Measurements from ENCODE around the gene C4BPB.
"Not testable (repeated sequence)": the region's sequence is repeated elsewhere in the genome, so short reads cannot be mapped to it uniquely, and the experiment has no call there.

Gene C4BPB, protein sequence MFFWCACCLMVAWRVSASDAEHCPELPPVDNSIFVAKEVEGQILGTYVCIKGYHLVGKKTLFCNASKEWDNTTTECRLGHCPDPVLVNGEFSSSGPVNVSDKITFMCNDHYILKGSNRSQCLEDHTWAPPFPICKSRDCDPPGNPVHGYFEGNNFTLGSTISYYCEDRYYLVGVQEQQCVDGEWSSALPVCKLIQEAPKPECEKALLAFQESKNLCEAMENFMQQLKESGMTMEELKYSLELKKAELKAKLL

DNA sequence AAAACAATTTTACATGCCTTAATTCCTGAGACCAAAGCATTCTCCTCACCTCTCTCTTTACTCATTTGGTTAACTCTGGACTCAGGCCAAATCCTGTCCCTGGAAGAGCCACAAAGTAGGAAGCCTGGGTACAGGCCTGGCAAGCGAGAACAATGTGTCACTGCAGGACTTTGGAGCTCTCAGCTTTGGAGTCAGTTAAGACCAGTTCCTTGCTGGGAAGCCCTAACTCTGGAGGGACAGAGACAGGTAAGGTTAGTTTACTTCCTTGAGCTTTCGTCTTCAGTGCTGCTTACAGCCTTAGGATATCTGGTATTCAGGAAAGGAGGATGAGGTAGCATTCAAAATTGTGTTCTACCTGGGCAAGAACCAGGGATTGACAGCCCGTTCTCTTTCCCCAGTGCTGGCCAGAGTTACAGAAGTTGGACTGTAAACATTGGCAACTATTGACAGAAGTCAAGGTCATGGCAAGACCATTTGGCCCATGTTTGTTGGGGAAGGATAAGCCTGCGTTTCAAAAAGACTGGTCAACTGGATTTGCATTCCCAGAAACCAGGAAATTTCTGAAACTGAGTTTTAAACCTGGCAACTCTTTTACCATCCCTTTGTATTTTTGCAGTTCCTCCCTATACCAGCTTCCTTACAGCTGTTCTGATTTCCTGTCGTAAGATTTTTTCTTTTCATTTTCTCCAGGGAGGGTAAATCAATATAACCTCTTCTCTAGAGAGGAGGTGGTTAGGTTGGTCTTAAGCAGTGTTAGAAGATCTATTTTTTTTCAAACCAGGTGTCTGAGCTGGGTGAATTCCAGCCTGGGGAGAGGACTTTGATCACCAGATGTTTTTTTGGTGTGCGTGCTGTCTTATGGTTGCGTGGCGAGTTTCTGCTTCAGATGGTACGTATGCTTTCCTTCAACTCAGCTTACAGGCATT is at the start of gene C4BPB:
TSS of gene C4BPB (plus strand) at position 160 of the 926 bp plus-strand sequence. CDS start at position 832, 672 bp downstream.
- DNase-seq = no peak

DNA sequence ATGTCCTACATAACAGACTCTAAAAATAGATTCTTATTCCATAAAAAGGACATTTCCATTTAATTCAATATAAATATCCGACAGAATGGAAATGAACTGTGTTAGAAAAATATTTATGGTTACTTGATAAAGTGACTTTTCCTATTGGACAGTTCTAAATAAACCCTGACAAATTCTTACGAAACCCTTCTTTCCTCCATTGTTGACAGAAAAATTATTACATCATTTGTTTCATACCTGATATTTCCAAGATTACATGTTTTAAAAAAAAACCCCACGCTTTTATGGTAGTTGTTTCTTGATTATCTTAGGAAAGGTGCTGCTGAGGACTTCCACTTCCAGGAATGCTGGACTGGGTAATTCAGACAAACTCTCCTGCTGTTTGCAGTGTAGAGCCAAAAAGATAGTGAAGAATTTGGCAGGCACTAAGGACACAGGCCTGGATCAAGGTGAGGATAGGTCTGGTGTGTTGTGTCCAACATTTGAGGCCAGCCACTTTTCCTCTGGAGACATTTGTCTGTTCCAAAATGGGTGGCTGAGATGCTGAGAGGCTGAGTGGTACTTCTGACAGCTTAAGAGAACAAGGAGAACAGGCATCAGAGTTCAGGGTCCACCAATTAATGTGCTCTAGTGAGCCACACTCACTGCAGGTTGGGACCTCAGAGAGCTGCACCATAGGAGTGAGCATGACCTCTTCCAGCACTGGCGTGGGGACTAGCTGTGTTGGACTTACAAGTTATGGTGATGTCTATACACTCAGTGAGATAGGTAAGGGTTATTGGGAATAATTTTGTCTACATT is 49.1 kb upstream of the C4BPB start:
- no peak for DNase-seq

DNA sequence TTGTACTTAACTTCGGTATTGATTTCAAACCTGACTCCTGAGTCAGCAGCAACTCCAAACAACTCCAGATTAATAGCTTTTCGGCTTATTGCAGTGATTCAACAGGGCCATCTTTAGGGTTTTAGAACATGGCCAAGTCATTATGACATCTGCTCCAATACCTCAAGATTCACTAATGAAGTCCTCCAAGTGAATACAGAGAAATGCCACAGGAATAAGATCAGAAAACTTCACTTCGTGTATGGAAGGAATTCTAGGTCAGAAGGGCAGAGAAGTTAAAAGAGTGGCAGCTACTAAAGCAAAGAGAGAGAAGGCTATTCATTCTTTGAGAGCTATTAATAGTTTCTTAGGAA is 48.5 kb upstream of the C4BPB start:
- DNase-seq = no peak

DNA sequence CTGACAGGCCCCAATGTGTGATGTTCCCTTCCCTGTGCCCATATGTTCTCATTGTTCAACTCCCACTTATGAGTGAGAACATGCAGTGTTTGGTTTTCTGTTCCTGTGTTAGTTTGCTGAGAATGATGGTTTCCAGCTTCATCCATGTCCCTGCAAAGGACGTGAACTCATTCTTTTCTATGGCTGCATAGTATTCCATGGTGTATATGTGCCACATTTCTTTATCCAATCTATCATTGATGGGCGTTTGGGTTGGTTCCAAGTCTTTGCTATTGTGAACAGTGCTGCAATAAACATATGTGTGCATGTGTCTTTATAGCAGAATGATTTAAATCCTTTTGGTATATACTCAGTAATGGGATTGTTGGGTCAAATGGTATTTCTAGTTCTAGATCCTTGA is 47.3 kb upstream of the C4BPB start:
- not testable (repeated sequence) for DNase-seq

DNA sequence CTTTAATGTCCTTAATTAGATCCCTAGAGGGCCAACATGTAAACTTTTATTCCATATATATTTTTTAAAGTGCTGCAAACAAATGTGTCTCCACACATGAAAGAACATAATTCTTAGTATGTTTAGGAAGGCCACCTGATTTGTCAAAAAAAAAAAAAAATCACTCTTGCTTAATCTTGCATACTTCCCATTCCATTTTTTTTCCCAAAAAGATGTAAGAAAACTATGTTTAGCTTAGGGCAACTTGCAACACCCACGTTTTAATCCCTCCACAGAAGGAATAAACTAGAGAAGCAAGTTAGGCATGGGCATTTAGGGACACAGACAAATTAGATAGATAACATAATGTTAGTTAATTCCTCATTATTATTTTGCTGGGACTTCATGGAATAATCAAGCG is 43.2 kb upstream of the C4BPB start:
- no peak for DNase-seq

DNA sequence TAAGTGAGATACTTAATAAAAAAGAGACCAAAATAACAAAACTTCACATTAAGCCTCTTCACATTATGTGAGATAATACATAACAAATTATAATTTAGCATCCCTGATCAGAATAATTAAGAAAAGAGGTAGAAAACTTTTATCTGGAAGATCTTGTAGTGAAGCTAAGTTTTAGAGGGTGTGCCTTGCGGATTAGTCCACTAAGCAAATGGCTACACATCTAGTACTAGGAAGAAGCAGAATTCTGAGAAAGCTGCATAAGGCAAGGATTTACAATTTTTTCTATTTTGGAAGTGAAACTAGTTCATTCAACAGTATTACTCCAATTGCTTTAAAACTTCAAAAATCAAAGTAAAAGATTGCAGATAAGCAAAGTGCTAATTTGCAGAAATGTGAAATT is 41.2 kb upstream of the C4BPB start:
- DNase-seq = no peak

DNA sequence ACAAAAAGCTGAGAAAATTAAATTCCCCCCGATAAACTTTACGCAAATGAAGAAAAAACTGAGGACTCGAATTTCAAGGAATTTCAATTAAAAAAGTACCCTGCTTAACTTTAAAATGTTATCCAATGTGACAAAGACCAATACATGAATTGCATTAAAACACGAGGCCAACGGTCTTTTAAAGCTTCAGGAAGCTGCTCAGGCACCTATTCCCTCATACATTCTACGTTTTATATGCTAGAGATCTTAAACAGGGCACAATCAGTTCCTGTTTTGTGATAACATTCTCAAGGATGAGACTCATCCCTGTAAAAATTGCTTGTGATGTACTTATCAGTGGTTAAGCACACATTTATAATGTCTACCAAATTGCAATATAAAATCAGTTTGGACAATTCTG is 40.6 kb upstream of the C4BPB start:
- DNase-seq = no peak

DNA sequence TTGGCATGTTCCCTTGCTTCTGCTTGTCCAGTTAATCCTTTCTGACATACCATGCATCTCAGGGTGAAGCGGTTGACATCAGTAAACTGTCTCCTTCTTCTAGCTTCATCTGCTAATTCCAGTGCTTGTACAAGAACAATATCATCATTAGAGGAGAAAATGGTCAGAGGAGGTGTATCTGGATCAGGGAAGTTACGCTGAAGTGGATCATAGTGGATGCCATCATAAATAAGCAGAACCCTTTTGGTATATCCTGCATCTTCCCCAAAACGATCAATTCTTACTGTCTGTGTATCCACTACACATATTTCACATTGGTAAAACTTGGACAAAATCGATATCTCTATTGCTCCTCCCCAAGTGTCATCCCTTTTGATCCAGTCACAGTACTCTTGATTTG is 39.6 kb upstream of the C4BPB start:
- no peak for DNase-seq

DNA sequence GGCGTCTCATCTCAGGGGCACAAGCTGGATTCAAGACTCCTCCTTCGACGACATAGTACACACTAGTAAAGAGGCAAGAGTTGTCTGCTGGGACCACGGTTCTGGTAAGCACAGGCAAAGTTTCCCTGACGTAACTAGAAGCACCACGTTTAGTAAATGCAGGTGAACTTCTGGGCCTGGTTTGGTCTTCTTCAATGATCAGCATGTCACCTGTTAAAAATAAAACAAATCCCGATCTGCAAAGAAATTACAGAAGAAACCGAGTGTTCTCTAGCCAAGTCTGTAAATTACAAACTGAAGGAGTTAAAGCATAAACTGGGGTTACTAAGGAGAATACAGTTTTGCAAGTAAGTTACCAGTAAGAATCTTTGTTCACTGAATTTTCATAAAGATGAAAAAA is 39.1 kb upstream of the C4BPB start:
- DNase-seq = no peak

DNA sequence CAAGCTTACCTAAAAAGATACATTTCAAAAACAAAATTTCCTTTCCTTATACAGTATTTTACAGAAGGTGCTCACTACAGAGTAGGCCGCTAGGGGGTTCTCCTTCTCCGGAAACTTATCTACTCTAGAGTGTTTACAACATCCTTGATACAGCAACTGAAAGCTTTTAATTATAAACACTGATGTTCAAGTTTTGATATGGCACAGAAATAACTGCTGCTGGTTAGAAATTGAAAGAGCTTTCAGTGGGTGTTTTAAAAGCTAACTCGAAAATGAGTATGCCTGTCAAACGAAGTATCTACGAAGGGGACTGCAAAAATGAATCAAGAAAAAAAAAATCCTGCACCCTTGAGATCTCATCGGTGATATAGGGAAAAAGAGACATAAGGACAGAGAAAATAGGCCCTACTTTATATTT is 38.7 kb upstream of the C4BPB start:
- DNase-seq = peak in 1 of 2 donors; percentile 44

DNA sequence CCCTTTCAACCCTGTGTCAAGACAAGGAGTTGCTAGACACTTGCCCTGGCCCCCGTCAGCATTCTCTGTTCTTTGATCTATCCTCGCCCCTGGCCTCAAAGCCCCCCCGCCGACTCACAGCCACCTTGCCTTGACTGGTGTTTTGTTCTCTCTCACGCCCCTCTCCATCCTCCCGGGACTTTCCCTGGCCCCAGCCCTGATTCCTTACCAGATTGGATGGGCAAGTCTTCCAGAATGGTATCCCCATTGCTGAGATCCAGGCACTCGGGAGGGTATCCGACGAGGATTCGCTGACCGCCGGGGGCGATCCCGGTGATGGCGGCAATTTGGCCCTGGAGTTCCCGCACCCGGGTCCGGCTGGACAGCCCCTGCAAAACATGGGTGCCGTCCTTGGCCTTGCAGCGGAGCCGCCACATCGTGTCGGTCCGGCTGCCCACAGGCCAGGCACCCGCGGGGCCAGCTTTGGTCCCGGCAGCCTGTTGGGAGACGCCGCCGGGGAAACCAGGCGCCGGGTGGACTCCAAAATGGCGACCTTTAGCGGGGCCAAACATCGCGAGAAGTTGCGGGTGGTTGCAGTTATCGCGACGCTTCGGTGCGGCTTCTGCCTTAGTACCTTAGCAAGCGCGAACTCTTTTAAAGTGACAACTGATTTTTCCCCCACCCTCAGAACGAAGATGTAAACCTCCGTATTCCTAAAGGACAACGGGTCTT is 38.0 kb upstream of the C4BPB start:
- peak; percentile 60 to 63 for DNase-seq

DNA sequence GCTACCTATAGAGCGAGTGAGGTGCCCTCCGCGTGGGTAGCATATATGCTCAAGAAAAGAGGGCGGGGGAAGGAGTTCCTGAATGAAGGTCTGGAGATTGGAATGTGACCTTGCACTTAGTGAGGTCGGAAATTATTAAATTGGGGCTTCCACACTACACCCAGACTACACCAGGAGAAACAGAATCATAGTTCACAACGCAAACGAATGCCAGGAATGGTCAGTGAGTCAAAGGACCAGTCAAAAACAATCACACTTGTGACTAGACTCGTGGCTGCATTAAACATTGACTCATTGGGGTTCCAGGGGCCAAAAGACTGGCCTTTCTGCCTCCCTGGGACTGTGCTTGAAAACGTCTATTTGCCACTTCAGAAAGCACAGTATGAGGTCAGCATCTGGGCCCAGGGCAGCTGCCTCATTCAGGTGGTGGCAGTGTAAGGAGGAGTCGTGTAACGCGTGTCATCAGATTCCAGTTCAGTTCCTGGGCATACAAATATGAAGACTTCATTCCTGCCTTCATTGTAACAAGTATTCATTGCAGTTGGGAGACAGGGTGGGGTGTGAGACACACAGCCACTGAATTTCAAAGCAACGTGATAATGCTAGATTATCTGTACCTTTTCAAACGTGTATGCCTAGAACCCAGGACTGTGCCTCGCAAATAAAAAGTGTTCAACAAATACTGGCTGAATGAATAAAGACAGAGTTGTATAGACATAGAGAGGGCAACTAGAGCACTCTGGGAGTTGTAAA is 37.3 kb upstream of the C4BPB start, which contains the start of gene YOD1:
TSS of gene YOD1 (minus strand) at position 18 of the 753 bp plus-strand sequence. CDS start 178 bp downstream, outside the sequence.
- no peak for DNase-seq

DNA sequence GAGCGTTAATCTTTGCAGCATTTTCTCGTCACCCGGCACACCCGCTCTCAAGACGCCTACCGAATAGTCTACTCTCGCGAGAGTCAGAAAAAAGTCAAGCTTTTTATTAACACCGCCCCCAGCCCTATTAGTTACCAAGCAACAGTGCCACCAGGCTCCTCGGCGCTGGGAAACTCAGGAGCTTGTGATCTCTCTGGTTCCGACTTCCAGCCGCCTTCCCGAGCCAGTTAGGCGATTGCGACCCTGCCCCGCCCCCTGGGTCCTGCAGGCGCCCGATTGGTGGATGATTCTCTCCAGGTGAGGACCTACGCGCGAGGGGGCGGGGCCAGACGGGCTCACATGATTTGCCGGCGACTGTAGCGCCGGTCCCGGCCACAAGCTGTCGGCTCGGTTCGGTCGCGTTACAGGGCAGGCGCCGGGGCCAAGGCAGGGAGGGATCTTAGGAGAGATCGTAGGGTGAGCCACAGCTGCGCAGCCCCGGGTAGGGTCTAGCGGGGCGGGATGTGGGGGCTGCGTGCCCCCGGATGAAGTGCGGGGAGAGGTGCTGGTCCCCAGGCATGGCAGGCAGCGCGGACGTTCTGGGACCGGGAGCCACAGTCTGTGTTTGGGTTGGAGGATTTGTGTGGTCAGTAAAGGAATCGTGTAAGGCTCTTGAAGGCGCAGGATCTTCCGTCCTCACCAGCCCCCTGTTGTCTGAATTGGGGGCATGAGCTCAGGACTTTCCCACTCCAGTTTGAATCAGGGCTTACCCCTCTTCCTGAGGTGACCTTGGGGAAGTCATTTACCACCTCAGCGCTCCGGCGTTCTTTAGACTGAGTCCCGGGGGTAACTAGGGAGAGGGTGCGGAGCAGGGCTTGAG is 35.5 kb upstream of the C4BPB start, which contains the start of gene PFKFB2:
TSS of gene PFKFB2 (plus strand) at position 365 of the 859 bp plus-strand sequence. CDS start 1,443 bp downstream, outside the sequence.
- peak; percentile 44 to 71 for DNase-seq

DNA sequence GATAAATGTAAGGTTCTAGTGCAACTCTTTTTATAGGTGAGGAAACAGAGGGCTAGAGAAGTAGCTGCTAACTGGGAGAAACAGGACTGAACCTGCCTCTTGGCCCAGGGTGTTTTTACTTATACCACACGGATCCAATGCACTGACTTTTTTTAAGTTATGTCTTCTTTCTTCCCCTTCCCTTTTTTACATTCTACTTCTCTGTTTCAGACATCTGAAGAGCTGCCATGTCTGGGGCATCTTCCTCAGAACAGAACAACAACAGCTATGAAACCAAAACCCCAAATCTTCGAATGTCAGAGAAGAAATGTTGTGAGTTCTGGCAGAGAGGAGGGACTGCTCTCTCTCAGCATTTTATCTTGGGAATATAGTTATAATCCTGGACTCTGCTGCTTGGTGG is 34.2 kb upstream of the C4BPB start:
- DNase-seq = peak in 1 of 2 donors; percentile 65

DNA sequence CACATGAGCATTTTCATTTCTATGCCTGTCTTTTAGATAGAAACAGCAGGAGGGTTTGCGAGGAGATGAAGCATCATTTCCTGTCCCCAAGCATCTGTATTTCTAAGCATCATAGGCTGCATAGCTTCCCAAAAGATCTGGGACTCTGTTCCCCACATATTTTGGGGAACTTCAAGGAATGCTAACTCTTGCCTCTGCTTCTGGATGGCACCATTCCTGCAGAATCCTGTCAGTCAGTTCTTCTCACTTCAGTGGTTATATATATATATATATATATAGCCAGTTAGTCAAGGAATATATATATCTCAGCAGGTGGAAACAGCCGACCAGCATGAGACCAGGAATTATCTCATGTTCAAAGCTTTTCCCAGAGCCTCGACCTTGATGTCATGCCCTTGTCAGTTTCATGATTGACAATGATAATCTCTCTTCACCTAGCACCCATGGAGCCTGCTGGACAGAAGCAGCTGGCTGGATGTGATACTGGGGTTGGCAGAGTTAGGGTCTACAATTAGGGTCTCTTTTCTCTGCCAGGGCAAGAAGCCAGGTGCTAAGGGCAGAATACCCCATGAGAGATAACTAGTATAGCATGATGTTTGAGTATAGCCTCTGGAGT is 33.2 kb upstream of the C4BPB start:
- DNase-seq = no peak

DNA sequence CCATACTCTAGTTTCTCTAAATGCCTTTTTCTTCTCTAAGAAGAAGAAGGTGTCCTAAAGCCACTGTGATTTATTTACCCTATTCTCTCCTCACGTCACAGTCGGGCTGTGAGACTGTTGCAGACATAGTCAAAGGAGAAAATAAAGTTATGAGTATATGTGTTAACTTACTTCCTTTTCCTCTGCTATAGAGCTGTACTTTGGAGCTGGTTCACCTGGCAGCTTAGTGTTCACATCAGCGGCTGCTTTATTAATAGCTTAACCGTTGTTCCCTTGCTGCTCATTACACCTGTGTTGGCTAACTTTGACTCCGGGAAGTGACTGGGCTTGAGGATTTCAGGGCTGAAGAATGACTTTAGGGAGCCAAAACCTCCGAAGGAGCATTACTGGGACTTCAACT is 32.0 kb upstream of the C4BPB start:
- DNase-seq = no peak

DNA sequence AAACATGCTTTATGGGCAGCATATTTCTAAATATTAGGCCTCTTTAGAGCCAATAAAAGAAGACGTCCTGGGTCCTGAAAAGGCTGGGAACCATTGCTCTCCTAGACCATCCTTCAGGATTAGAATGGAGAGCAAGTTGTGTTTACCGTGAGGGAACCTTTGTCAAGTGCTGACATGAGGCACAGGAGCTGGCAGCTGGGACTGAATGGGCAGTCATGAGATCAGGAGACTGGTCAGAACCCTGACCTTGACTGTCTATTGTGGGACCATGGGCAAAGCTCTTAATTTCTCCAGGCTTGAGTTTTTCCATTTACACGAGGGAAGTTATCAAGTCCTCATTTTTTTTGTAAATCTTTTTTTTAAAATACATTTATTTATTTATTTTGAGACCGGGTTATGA is 30.4 kb upstream of the C4BPB start:
- DNase-seq = no peak

DNA sequence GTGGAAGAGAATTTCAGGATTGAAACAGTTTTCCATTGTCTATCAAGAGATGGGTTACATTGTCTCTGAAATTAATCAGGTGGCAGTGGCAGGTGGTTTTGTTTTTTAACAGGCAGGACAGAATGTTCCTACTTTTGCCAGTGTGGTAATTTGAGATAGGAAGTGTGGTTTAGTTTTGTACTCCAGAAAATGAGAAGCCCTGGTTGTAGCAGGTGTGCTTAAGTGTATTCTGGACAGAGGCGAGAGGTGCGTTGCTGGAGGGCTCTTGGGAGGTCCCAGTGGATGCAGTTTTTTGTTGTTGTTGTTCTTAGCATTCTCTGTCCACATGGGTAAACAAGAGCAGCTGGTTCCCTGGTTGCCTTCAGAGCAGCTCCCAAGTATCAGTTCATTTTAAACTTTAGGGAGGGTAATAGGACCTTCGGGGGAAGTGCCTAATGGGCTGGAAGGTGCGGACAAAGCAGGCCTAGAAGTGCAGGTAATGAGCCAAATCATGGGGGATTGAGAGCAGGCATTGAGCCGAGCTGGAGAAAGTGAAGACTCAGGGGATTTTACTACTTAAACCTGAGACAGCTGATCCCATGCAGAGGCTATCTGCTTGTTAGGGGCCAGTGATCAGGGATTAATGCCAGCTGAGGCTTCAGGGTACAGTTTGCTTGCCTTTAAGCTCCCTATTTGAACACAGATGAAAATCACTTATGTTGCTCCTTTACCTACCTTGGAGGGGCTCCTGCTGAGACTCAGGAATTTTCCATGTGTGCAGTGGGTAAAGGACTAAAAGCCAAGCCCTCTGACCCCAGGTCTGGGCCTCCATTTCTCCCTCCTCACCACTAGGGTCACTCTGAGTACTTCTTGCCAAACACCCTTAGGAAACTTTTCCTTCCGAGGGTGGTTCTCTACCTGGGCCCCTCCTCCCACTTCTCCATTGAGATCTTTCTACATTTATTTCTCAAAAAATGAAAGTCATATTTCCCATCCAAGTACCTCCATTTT is 29.5 kb upstream of the C4BPB start:
- DNase-seq = no peak

DNA sequence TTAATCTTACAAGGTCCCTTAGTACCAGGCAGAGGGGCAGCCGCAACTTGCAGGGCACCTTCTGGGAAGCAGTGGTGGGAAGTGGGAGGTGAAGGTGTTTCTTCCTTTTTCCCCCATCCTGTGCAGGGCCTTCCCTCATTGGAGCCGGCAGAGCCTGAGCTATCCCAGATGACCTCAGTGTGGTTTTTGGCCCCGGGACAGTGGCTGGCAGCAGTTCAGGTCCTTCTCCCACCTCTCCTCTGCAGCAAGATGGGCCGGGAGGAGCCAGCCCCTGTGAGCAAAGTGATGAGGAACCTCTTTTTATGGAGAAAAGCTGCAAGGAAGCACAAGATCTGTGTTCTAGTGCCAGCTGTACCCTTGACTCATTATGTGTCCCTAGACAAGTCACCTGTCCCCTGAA is 28.8 kb upstream of the C4BPB start:
- DNase-seq = no peak

All from bone marrow (tissue), 2 donors.